Glutamatergic neuron (in vitro differentiated cells): ENCODE data around the gene TRIO. TPM values are rescaled to one million over a fixed set of nuclear protein-coding genes. Genes with fewer than 3 reads are reported as not detected.

Source experiments
- DNase-seq: peaks from one replicate; pipeline ENCODE4 v3.0.0; 2022
- H3K27ac Mint-ChIP-seq: one replicate; pipeline ENCODE4 v1.8.0; 2020; ENCODE audit warnings: mild to moderate bottlenecking, mixed read lengths, inconsistent platforms; ENCODE audit not compliant: unreplicated experiment
- H3K27me3 Mint-ChIP-seq: one replicate; pipeline ENCODE4 v1.8.0; 2020; ENCODE audit warnings: mild to moderate bottlenecking, moderate library complexity, mixed read lengths, inconsistent platforms; ENCODE audit not compliant: unreplicated experiment
- H3K36me3 Mint-ChIP-seq: one replicate; pipeline ENCODE4 v1.8.0; 2020; ENCODE audit warnings: mild to moderate bottlenecking, mixed read lengths, inconsistent platforms; ENCODE audit not compliant: unreplicated experiment
- H3K4me1 Mint-ChIP-seq: one replicate; pipeline ENCODE4 v1.8.0; 2020; ENCODE audit warnings: mild to moderate bottlenecking, low read depth, mixed read lengths, inconsistent platforms; ENCODE audit not compliant: unreplicated experiment
- H3K4me3 Mint-ChIP-seq: one replicate; pipeline ENCODE4 v1.8.0; 2020; ENCODE audit warnings: mild to moderate bottlenecking, mixed read lengths, inconsistent platforms; ENCODE audit not compliant: unreplicated experiment
- H3K9me3 Mint-ChIP-seq: one replicate; pipeline ENCODE4 v1.8.0; 2020; ENCODE audit warnings: mild to moderate bottlenecking, moderate library complexity, mixed read lengths, inconsistent platforms; ENCODE audit not compliant: unreplicated experiment
- CTCF ChIP-seq: fragments of 200-600 bp; sonication (generic); IDR thresholded peaks from one replicate; pipeline ENCODE4 v1.5.0; 2021; ENCODE audit not compliant: partially characterized antibody, unreplicated experiment
- total RNA-seq: library from RNA; stranded (reverse); fragmentation: NEBNext Ultra II Directional; extraction: Animal tissue kit (Norgen Biotek cat#: 25700); gene quantifications from one replicate; pipeline ENCODE4 v1.2.1, GENCODE V29; 2021; ENCODE audit not compliant: unreplicated experiment

TRIO gene
- total RNA-seq, 1 donor from 2014 or later: 281 TPM

DNA sequence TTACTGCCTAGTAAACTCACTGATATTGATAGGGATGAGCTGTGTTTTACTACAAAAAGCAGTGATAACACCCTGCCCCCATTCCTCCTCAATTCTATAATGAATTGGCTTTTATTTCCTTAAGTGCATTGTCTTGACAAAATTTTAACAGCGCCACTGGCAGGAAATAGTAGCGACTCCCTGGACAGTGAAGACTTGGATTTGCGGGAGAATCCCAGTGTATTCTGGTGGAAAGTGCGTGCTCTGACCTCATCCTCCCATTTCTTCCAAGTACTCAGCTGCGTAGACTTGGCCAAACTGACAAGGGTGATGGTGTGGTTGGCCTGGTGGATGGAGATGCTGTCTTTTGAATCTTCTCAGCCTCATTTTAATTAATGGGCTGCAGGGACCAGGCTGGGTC, 5.3 kb downstream of the TRIO start:
- peaks cover 65% of the 10 kb centered on the region for H3K4me1 Mint-ChIP-seq
- no peak for DNase-seq
- H3K9me3 Mint-ChIP-seq: peaks cover 19% of the 10 kb centered on the region
- peak overlapping the region; percentile 76 for H3K4me3 Mint-ChIP-seq
- H3K27me3 Mint-ChIP-seq: peaks cover 11% of the 10 kb centered on the region
- peak overlapping the region; percentile 78 for H3K27ac Mint-ChIP-seq
- peaks cover 4% of the 10 kb centered on the region for H3K36me3 Mint-ChIP-seq
- TF ChIP-seq CTCF: no peak

DNA sequence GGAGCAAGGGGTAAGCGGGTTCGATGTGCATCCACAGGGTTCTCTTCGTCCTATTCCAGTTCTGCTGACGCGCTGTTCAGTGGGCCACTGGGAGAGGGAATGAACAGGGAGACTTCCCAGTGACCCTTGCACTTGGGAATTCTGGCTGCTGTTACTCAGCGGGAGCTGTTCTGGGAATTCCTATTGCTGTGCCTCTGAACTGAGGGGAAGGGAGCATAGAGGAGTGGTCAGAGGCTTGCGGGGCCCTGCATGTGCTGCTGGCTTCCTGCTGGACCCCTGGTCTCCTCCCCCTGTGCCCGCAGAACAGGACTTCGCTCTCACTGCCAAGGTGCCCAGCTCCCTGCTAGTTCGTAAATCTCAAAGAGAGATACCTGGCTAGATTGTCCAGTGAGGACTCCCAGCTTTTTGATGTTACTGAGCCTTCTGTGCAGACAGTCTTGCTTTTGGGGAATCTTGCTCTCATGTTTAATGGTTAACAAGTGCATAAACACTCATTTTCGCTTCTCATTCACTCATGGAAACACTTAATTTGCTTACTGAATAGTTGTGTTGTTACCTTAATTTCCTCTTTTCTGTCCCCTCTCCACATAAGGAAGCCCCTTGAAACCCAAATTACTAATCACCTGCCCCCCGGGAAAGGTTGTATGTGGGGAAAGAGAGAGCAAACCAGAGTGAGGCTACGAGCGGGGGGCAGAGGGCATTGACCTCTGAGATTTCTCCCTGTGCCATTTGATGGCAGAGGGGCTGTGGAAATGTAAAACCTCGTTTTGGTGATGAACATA, 5.9 kb downstream of the TRIO start:
- H3K27me3 Mint-ChIP-seq: peaks cover 11% of the 10 kb centered on the region
- DNase-seq: no peak
- TF ChIP-seq CTCF: no peak
- H3K9me3 Mint-ChIP-seq: peaks cover 19% of the 10 kb centered on the region
- peak overlapping the region; percentile 78 for H3K27ac Mint-ChIP-seq
- peak overlapping the region; percentile 76 for H3K4me3 Mint-ChIP-seq
- H3K36me3 Mint-ChIP-seq: peaks cover 4% of the 10 kb centered on the region
- H3K4me1 Mint-ChIP-seq: peaks cover 71% of the 10 kb centered on the region

GRCh38 chr5:14149672-14150274, 6.6 kb downstream of the TRIO start:
- peaks cover 19% of the 10 kb centered on the region for H3K9me3 Mint-ChIP-seq
- H3K36me3 Mint-ChIP-seq: peaks cover 4% of the 10 kb centered on the region
- H3K27me3 Mint-ChIP-seq: peaks cover 9% of the 10 kb centered on the region
- peaks cover 76% of the 10 kb centered on the region for H3K4me1 Mint-ChIP-seq
- TF ChIP-seq CTCF: no peak
- peak overlapping the region; percentile 76 for H3K4me3 Mint-ChIP-seq
- DNase-seq: no peak
- H3K27ac Mint-ChIP-seq: peak overlapping the region; percentile 59

- no peak overlapping the region for H3K27ac Mint-ChIP-seq
- H3K4me1 Mint-ChIP-seq: peaks cover 63% of the 10 kb centered on the region
- peaks cover 9% of the 10 kb centered on the region for H3K9me3 Mint-ChIP-seq
- DNase-seq: no peak
- H3K36me3 Mint-ChIP-seq: no peaks in the 10 kb centered on the region
- no peak for TF ChIP-seq CTCF
- H3K4me3 Mint-ChIP-seq: no peak overlapping the region
- peaks cover 1% of the 10 kb centered on the region for H3K27me3 Mint-ChIP-seq
These were observed 8.3 kb downstream of the TRIO start for GRCh38 chr5:14151416-14151815.
